ENCODE measurements around the gene ATP6V0A4.
"Not testable (repeated sequence)": the region's sequence is repeated elsewhere in the genome, so short reads cannot be mapped to it uniquely, and the experiment has no call there.

ATP6V0A4 gene

DNA sequence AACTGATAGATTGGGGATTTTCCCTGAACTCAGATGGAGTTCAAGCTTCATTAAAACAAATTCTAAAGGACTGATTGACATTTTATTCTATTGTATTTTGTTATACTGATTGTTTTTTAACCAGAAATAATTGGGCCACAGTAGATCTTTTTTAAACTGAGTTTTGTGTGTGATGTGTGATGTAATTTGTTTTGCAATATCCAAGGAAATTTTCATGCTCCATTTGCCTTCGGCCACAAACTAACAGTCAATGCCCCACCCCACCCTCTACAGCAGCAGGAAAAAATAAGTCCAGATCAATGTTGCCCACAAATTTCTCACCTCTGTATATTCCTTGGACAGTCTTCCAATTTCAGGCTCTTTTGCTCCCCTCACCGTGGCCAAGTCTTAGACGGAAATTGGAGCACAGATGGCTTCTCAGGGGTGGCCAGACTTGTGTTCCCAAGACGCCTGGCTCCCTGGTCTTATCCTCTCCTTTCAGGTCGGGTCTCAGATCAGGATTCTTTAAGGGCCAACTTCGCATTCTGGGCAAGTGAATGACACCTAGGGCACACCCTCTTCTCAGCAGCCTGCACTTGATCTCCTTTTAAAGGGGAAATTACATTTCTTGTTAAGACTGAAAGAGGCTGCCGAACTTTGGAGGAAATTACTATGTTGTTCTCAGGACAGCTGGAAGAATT lies 97.0 kb downstream of the ATP6V0A4 start, which contains the start of gene SVOPL:
SVOPL (minus strand) TSS at position 506 of the 680 bp plus-strand sequence. CDS start 22,317 bp downstream, outside the sequence.
- no peak for DNase-seq (ENCODE audit: low read depth)

DNA sequence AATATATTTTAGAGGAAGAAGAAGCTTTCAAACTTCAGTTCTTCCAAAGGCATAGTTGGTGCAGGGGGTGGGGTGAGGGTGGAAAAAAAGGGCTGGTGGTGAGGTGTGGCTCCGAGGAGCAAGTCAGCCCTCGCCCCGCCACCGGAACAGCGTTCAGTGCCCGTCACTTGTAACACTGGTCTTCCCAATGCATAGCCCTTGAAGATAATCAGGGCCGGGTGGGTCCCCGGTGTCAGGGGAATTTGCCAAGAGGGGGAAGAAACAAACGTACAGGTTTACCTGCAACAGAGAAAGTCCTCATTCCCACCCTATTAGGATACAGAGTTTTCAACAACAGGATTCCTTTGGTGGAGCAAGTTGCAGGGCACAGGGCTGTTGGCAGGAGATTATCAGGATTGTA lies 98.3 kb downstream of the ATP6V0A4 start:
- no peak for DNase-seq (ENCODE audit: low read depth)

DNA sequence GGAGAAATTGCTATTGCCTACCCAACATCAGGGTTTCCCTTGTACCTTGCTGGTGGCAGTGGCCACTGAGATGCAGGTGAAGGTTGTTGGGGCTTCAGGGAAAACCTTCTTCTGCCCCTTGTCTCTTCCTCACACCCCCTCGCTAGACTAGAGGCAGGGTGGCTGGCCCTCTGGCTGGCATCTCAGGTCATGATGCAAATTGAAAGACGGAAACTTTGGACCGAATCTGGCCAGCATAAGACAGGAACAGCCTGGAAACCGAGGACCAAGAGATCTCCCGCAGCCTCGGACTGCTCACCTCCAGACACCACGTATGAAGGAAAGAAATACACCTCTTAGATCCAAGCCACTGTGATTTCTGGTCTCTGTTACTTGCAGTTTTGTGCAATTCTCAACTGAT lies 99.7 kb downstream of the ATP6V0A4 start:
- DNase-seq (ENCODE audit: low read depth), result no peak

DNA sequence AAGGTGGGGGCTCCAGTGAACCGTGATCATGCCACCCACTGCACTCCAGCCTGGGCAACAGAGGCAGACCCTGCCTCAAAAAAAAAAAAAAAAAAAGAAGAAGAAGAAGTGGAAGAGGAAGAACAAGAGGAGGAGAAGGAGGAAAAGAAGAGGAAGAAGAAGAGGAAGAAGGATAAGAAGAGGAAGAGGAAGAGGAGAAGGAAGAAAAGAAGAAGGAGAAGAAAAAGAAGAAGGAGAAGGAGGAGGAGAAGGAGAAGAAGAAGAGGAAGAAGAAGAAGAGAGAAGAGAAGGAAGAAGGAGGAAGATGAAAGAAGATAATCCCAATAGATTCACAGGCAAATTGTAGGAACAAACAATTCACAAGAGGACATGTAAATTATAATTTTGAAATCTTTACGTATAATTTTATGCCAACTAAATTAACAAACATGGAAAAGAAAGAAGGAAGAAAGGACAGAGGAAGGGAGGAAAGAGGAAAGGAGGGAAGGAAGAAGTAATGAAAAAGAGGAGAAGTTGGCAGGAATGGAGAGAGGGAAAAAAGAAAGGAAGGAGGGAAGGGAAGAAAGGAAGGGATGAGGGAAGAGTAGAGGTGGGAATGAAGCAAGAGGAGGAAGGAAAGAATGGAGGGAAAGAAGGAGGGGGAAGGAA lies 100.3 kb downstream of the ATP6V0A4 start:
- no peak for DNase-seq (ENCODE audit: low read depth)

DNA sequence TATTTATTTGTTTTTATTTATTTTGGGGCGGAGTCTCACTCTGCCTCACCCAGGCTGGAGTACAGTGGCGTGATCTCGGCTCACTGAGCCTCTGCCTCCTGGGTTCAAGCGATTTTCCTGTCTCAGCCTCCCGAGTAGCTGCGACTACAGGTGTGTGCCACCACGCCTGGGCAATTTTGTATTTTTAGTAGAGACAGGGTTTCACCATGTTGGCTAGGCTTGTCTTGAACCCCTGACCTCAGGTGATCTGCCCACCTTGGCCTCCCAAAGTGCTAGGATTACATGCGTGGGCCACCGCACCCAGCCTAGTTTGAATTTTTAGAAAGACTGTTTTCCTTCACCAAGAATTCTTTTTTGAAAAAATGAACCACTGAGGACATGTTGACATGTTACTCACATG lies 102.2 kb downstream of the ATP6V0A4 start:
- DNase-seq (ENCODE audit: low read depth), result not testable (repeated sequence)

DNA sequence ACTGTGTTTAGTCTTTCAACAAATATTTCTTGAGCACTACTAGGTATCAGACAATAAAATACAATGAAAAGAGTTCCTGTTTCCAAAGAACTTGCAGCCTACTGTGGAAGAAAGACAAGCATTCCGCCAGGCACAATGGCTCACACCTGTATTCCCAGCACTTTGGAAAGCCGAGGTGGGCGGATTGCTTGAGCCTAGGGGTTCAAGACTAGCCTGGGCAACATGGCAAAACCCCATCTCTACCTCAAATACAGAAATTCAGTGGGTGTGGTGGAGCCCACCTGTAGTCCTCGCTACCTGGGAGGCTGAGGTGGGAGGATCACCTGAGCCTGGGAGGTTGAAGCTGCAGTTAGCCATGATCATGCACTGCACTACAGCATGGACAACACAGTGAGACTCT lies 102.9 kb downstream of the ATP6V0A4 start:
- DNase-seq (ENCODE audit: low read depth), result no peak

DNA sequence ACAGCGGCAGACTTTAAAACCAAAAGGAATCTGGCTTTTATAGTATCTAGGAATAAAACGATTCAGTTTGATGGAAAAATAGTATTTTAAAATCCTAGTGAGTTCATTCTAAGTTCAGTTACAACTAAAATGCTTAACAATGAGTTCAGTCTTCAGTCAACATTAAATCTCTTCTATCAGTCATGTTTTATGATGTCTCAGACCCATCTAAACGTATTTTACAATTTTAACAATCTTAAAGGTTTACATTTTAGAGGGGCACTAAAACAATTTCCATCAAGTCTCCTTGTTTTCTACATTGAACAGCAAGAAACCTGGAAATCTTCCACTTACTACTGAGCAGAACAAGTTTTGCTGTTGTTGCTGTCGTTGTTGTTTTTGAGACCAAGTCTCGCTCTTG lies 106.8 kb downstream of the ATP6V0A4 start:
- no peak for DNase-seq (ENCODE audit: low read depth)

DNA sequence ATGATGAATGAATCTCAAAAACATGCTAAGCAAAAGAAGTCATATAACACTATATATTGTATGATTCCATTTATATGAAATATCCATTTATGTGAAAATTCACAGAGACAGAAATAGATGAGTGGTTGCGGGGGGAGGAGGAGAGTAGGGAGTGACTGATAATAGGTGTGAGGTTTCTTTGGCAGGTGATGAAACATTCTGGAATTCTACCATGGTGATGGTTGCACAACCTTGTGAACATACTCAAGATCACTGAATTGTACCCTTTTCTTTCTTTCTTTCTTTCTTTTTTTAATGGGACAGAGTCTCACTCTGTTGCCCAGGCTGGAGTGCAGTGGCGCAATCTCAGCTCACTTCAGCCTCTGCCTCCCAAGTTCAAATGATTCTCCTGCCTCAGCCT lies 107.5 kb downstream of the ATP6V0A4 start:
- DNase-seq (ENCODE audit: low read depth), result no peak

DNA sequence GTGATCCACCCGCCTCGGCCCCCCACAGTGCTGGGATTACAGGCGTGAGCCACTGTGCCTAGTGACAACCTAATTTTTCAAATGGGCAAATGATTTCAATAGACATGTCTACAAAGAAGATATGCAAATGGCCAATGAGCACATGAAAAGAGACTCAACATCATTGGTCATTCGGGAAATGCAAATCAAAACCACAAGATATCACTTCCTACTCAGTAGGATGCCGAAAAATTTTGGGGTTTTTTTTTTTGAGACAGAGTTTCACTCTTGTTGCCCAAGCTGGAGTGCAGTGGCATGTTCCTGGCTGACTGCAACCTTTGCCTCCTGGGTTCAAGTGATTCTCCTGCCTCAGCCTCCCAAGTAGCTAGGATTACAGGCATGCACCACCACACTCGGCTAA lies 110.0 kb downstream of the ATP6V0A4 start:
- DNase-seq (ENCODE audit: low read depth), result not testable (repeated sequence)

DNA sequence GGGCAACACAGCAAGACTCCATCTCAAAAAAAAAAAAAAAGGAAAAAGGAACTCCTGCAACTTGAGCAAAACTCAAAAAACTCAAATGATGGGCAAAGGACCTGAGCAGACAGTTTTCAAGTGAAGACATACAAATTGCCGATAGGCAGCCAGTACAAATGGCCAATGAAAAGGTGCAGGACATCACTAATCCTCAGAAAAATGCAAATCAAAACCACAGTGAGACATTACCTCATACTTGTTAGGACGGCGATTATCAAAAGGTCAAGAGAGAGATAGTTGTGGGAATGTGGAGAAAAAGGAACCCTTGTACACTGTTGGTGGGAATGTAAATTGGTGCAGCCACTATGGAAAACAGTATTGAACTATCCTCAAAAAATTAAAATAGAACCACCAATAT lies 113.7 kb downstream of the ATP6V0A4 start:
- no peak for DNase-seq (ENCODE audit: low read depth)

DNA sequence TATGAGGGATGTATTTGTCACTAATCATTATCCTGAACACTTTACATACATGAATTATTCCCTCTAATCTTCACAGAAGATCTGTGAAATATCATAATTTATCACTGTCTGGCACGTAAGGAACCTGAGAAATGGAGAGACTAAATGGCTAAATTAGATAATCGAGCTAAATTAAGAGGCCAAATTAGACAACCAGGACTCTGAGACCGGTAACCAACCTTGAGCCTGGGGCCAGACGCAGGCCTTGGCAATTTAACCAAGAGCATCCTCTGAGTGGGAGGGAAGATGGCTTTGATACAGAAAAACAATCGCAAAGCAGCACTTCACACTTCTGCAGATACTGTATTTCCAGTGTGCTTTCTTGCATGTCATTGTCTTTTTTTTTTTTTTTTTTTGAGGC lies 118.2 kb downstream of the ATP6V0A4 start:
- no peak for DNase-seq (ENCODE audit: low read depth)

DNA sequence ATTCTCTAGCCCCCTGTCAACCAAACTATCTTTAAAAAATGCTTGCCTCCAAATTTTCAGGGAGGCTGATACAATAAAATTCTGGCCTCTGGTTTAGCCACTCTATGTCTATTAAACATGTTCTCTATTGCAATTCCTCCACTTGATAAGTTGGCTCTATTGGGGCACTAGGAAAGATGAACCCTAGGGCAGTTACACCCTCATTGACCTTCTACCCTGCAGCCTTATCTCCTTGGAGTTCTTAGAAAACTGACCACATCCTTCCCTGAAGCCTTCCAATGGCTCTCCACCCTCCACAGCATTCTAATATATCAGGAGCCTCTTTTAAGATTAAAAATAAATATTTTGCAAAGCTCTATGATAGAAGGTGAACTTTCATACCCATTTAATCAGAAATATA lies 127.4 kb downstream of the ATP6V0A4 start:
- no peak for DNase-seq (ENCODE audit: low read depth)

DNA sequence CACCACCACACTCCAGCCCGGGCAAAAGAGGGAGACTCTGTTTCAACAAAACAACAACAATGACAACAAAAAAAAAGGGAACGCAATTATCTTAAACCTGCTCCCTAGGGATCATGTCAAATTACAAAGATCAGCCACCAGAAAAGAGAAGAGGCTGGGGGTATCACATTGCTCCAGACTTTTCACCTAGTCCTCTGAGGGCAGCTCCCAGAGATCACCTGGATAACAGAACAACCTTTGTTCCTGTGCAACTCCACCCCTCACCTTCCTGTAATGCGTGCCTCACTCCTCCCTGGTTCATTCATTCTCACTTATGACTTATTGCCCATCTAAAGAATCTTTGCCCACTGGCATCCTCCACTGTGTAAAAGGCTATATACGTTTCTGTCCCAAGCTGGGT lies 128.6 kb downstream of the ATP6V0A4 start:
- no peak for DNase-seq (ENCODE audit: low read depth)

DNA sequence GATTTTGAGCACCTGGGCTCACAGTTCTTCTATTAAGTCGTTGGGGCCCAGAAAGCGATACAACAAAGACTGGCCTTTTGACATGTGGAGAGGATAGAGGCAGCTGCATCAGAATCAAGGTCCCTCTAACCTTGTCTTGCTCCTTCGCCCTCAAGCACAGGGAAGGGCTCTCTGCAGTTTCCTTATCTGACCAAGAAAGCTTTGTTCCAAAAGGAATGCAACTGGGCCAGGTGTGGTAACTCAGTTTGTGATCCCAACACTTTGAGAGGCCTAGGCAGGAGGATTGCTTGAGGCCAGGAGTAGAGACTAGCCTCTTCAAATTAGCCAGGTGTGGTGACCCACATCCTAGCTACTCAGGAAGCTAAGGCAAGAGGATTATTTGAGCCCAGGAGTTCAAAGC lies 129.1 kb downstream of the ATP6V0A4 start:
- DNase-seq (ENCODE audit: low read depth), result no peak

DNA sequence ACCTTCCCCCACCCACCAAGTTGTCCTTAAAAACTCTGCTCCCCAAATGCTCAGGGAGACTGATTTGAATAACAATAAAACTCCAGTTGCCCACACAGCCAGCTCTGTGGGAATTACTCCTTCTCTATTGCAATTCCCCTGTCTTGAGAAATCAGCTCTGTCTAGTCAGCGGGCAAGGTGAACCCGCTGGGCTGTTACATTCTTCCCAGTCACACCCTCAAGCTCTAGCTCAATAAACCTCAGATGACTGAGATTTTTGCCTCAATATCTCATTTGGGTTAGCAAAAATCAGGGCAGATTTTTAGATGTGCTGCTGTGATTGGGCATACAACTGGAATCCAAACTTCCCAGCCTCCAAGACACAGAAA lies 129.8 kb downstream of the ATP6V0A4 start:
- no peak for DNase-seq (ENCODE audit: low read depth)

DNA sequence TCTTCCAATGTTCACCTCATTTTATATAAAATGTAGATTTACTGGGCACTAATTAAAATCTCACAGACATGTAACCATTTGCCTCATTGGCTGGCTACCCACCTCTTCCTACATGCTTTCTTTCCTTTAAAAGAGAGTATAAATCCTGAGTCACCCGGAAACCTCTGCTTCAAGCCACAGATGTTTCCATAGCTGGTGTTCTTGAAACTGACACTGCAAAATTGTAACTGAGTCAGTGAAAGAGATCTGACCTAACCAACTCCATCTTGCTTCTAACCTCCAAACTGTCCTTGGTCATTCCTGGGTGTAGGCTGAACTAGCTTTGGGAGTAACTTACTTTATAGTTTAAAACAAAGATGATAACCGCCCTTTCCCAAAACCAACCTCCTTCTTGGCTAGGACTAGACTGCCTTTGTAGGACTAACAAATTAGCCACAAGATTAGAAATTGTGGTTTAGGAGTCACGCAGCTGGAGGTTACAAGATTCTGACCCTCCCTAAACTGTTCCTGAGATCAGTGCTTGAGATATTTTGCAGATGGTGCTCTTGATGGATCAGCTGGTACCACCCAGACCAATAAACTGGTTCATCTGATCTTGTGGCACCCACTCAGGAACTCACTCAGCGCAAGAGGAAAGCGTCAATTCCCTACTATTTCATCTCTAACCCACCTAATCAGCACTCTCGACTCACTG lies 130.3 kb downstream of the ATP6V0A4 start:
- DNase-seq (ENCODE audit: low read depth), result no peak

DNA sequence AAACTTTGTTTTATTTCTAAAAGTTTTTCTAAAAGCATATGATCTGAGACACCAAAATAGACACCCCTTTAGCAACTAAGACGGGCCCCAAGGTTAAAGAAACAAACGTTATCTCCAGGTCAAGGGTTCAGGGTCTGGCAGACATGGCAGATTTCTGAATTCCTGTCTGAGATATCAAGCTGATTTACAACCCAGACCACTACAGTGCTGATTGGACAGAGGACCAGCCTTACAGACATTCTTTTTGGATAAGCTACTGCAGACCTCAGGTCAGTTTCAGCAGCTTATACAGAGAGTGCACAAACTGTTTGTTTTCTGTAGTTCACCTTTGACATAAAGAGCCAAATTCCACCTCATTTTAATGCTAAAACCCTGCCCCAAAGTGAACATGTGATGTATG lies 131.6 kb downstream of the ATP6V0A4 start:
- DNase-seq (ENCODE audit: low read depth), result no peak

DNA sequence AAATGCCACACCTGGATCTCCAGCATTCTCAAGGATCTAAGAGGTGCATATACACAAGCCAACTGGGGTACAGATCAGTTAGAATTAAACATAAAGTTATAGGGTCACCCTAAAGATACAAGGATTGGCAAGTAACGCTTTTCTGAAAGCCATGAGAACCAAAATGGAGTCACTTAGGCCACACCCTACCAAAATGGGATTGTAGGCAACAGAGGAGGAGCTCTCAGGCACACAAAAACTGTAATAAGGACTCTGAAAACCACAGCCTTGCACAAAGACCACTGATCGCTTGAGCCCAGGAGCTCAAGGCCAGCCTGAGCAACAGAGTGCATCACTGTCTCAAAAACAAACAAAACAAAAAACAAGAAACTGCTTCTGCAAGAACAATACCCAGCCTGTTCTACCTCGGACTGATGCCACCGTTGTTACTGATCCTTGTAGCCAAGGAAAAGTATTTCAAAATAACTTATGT lies 132.3 kb downstream of the ATP6V0A4 start:
- DNase-seq (ENCODE audit: low read depth), result no peak

DNA sequence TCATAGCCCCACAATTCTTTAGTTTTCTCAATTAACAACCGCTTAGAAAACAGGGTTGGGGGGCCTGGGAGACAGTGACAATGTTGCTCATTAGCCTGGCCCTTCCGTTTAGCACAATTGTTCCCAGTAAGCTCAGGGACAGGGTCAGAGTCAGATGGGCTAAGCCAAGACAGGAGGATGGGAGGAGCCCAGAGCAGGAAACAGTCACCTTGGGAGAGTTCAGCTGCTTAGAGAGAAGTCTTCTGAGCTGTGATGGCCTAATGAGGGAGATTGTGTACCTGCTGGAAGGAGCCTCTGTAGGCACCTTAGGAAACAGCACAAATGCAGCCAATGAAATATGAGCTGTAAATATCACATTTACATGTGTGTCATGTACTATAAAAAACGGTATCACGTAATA lies 132.7 kb downstream of the ATP6V0A4 start:
- DNase-seq (ENCODE audit: low read depth), result no peak

DNA sequence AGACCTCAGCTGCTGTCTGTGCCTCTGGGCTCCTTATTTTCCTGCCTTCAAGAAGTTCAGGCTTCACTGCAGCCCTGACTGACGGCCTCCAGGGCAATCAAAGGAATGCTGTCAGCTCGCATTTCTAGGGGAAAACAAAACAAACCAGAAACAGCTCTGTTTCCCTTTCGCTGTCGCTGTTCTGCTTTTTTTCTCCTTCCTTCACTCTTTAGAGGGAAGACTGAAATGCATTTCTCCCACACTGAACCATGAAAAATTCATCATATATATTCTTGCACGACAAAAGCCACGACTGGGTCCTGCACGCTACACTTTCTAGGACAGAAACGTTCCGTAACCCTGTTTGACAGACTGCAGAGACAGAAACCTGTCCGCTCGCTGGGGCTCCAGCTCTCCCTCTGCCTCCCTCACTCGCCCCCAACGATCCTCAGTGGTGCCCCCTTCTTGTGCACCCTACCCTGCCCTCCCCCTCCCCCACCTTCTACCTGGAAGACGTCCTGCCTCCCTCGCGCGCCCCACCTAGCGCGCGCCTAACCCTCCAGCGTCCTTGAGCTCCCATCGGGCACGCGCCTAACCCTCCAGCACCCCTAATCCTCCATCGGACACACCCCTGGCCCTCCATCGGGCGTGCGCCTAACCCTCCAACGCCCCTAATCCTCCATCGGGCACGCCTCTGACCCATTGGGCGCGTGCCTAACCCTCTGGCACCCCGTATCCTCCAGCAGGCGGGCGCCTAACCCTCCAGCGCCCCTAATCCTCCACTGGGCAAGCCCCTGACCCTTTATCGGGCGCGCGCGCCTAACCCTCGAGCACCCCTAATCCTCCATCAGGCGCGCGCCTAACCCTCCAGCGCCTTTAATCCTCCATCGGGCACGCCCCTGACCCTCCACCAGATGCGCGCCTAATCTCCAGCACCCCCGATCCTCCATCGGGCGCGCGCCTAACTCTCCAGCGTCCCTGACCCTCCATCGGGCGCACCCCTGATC lies 134.0 kb downstream of the ATP6V0A4 start:
- DNase-seq (ENCODE audit: low read depth), result no peak

DNA sequence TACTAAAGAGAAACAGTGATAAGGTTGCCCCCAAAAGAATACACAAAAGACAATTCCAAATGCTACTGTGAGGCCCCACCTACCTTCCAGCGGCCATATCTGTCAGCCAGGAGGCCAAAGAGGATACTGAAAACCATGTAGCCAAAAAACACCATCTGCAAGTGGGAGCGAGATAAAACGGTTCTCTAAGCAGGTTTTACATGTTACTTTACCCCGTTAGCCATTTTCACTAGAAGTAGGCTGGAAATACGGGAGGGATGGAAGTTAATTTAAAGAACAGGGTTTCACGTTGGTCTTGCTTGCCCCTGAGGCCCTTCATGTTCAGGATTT lies 135.0 kb downstream of the ATP6V0A4 start:
- no peak for DNase-seq (ENCODE audit: low read depth)

All from activated T-helper 9 cell treated with anti-CD3 and anti-CD28 coated beads, Interleukin-2, amount 50 U/mL, for 16 hours (primary cell).